A549 (cell line): Measurements from ENCODE around the gene KCP. TPM values are rescaled to one million over a fixed set of nuclear protein-coding genes. Genes with fewer than 3 reads are reported as not detected.

Source experiments
- ATAC-seq, 2 experiments: fragments of 200-7000 bp in 1 of 2; fragments of >200 bp in 1 of 2; cut with Nextera tagmentation in 1 of 2; cut with Tn5 transposase in 1 of 2; 3 replicates each; pipeline versions ENCODE4 v1.8.0 to v1.9.1; 2018 to 2020; ENCODE audit warnings: mild to moderate bottlenecking in 1 of 2, moderate library complexity in 1 of 2
- CTCF ChIA-PET: fragments of 300-600 bp; sonication (Branson Sonifier 250); formaldehyde crosslinking; extraction: SDS; loops from one replicate; lab custom pipeline; 2021; ENCODE audit warnings: antibody characterized with exemption, inconsistent platforms; lab: Yijun Ruan, JAX
- POLR2A ChIA-PET: fragments of 350-600 bp; formaldehyde crosslinking; extraction: SDS; loops from one replicate; lab custom pipeline; 2021; ENCODE audit warnings: antibody characterized with exemption, inconsistent platforms; lab: Yijun Ruan, JAX
- DNase-seq, 2 experiments: peaks; one replicate each; pipeline versions ENCODE4 v3.0.0 to v3.0.0-alpha.2; 2011 to 2016; ENCODE audit warnings: low read depth in 1 of 2, low spot score in 1 of 2
- FAIRE-seq: peaks from 2 replicates; lab custom pipeline; 2011; peaks lifted over from hg19 to GRCh38; lab: Jason Lieb, UNC
- H3K27ac ChIP-seq, 2 experiments: fragments of >200 bp; sonication (Bioruptor Twin); formaldehyde crosslinking; 3 replicates each; pipeline ENCODE4 v1.5.1; 2016 to 2017
- H3K4me1 ChIP-seq: fragments of >200 bp; sonication (Bioruptor Twin); formaldehyde crosslinking; 3 replicates; pipeline ENCODE4 v1.6.1; 2016
- H3K4me2 ChIP-seq: fragments of >200 bp; sonication (Bioruptor Twin); formaldehyde crosslinking; 3 replicates; pipeline ENCODE4 v1.6.1; 2016
- H3K4me3 ChIP-seq: fragments of >200 bp; sonication (Bioruptor Twin); formaldehyde crosslinking; 3 replicates; pipeline ENCODE4 v1.5.1; 2016
- H3K9me3 ChIP-seq: fragments of >200 bp; sonication (Bioruptor Twin); formaldehyde crosslinking; 3 replicates; pipeline ENCODE4 v1.6.1; 2016
- BHLHE40 ChIP-seq: IDR thresholded peaks from 2 replicates; pipeline ENCODE4 v1.6.1; 2012; ENCODE audit warnings: low read depth, low read length, inconsistent platforms
- CBX8 ChIP-seq: fragments of 200-600 bp; sonication (generic); IDR thresholded peaks from 2 replicates; pipeline ENCODE4 v1.6.1; 2016
- CEBPB ChIP-seq, 2 experiments: fragments of >200 bp in 1 of 2; sonication (Bioruptor Twin) in 1 of 2; formaldehyde crosslinking in 1 of 2; IDR thresholded peaks; 2 replicates each; pipeline ENCODE4 v1.6.1; 2012 to 2016
- ELK1 ChIP-seq: fragments of 150-350 bp; IDR thresholded peaks from 2 replicates; pipeline ENCODE4 v1.6.1; 2014; ENCODE audit warnings: low read depth, mild to moderate bottlenecking, low read length
- FOSL2 ChIP-seq, 2 experiments: fragments of 450-650 bp in 1 of 2; fragments of >200 bp in 1 of 2; sonication (Bioruptor Twin) in 1 of 2; formaldehyde crosslinking; IDR thresholded peaks; 2 replicates each; pipeline versions ENCODE4 v1.5.0 to v1.6.1; 2016 to 2020; ENCODE audit warnings: mild to moderate bottlenecking in 1 of 2, moderate library complexity in 1 of 2
- HOXA7 ChIP-seq: fragments of 250-450 bp; sonication (Bioruptor Pico); IDR thresholded peaks from 2 replicates; pipeline ENCODE4 v1.5.0; 2020; ENCODE audit warnings: mild to moderate bottlenecking, moderate library complexity
- HOXB13 ChIP-seq: fragments of 250-450 bp; sonication (Bioruptor Pico); IDR thresholded peaks from 2 replicates; pipeline ENCODE4 v1.5.0; 2020; ENCODE audit warnings: low read depth, mild to moderate bottlenecking, moderate library complexity
- HOXB5 ChIP-seq: fragments of 250-450 bp; sonication (Bioruptor Pico); IDR thresholded peaks from 2 replicates; pipeline ENCODE4 v1.5.0; 2020; ENCODE audit warnings: mild to moderate bottlenecking, moderate library complexity
- JUN ChIP-seq, 2 experiments: fragments of >200 bp; sonication (Bioruptor Twin); formaldehyde crosslinking; IDR thresholded peaks; 2 replicates in 1 of 2; 3 replicates in 1 of 2; pipeline ENCODE4 v1.6.1; 2016 to 2017
- JUNB ChIP-seq: fragments of >200 bp; sonication (Bioruptor Twin); formaldehyde crosslinking; IDR thresholded peaks from 2 replicates; pipeline ENCODE4 v1.6.1; 2016
- MAX ChIP-seq: IDR thresholded peaks from 2 replicates; pipeline ENCODE4 v1.6.1; 2012
- SREBF2 ChIP-seq: fragments of 450-650 bp; IDR thresholded peaks from 2 replicates; pipeline ENCODE4 v1.6.1; 2014; ENCODE audit warnings: mild to moderate bottlenecking, moderate library complexity
- ZC3H11A ChIP-seq: fragments of 450-650 bp; IDR thresholded peaks from 2 replicates; pipeline ENCODE4 v1.6.1; 2014; ENCODE audit warnings: antibody characterized with exemption, mild to moderate bottlenecking
- WGBS: methylation state at CpG from one replicate; pipeline ENCODE4 v1.1.6; 2017; ENCODE audit errors: missing lambda C conversion rate; 5-methylcytosine and 5-hydroxymethylcytosine counted together
- polyA plus RNA-seq, 4 experiments: library from polyadenylated mRNA; depleted of rRNA in 3 of 4; stranded (reverse); fragments of >200 nt; fragmentation: RNase III in 1 of 4; extraction: RNeasy Plus Mini Kit Qiagen cat#74134 plus additional on column Dnase treatment in 1 of 4; gene quantifications; 2 replicates in 3 of 4; 3 replicates in 1 of 4; pipeline ENCODE4 v1.2.3, GENCODE V29; 2011 to 2017
- TF ChIP-seq, protein P1 (sequence below): fragments of 450-650 bp; IDR thresholded peaks from 2 replicates; pipeline ENCODE4 v1.6.1; 2014; ENCODE audit warnings: antibody characterized with exemption
- TF ChIP-seq, protein P2 (sequence below): fragments of 250-450 bp; sonication (Bioruptor Pico); IDR thresholded peaks from 2 replicates; pipeline ENCODE4 v1.5.0; 2021; ENCODE audit warnings: mild to moderate bottlenecking, moderate library complexity, borderline replicate concordance

KCP gene
- polyA plus RNA-seq, 2 of the 4 experiments (the other 2 are of a cell fraction), result 0.14 TPM; not detected in 1

GRCh38 chr7:128827248-128827958, 83.1 kb downstream of the KCP start:
- Histone ChIP-seq H3K4me3 (no peak overlapping the region), H3K4me1 (peaks cover 38% of the 10 kb centered on the region), H3K9me3 (no peaks in the 10 kb centered on the region), H3K27ac (peak overlapping the region; percentile 19 to 75; a peak in 5 of 6 replicates), H3K4me2 (no peak overlapping the region)
- ChIA-PET POLR2A (interaction anchor here (0.5 kb wide), 1 partner anchor 50 kb away, joined by 3 read pairs; no protein-coding TSS in a partner anchor), CTCF (interaction anchor here (1.0 to 1.8 kb wide), 4 partner anchors 15 to 53 kb away, joined by 3 to 5 read pairs (median 4); no protein-coding TSS in a partner anchor)
- DNase-seq, result no peak
- WGBS, result 76% methylated on average over 14 of the region's 17 CpGs
- ATAC-seq, result peak; percentile 69 to 72
- TF ChIP-seq ELK1, result no peak
- TF ChIP-seq FOSL2 (IDR thresholded peaks at IDR 0.05), result no peak
- TF ChIP-seq FOSL2 (CRISPR knock-in tag; IDR thresholded peaks at IDR 0.05), result peak; percentile 47
- no peak for FAIRE-seq

- ChIA-PET CTCF (interaction anchor here (1.0 to 2.0 kb wide), 4 partner anchors 17 to 57 kb away, joined by 3 to 6 read pairs (median 3); no protein-coding TSS in a partner anchor), POLR2A (no interaction called here)
- DNase-seq (no peak), FAIRE-seq (no peak), ATAC-seq (no peak)
- WGBS, result 64% methylated on average over 1 of the region's 1 CpG
- H3K4me2 ChIP-seq, result no peak overlapping the region
- no peak overlapping the region for H3K4me3 ChIP-seq
- peak overlapping the region in 1 of 2 experiments; percentile 75; a peak in 4 of 6 replicates for H3K27ac ChIP-seq
- H3K9me3 ChIP-seq, result no peaks in the 10 kb centered on the region
- peaks cover 33% of the 10 kb centered on the region for H3K4me1 ChIP-seq
- TF ChIP-seq HOXB5 (no peak), SREBF2 (no peak), HOXA7 (CRISPR knock-in tag) (no peak), BHLHE40 (no peak), HOXB13 (CRISPR knock-in tag) (no peak), JUN (IDR thresholded peaks at IDR 0.05) (no peak), JUNB (no peak), CEBPB (IDR thresholded peaks at IDR 0.05) (no peak), CBX8 (no peak), MAX (no peak), ZC3H11A (no peak)
- TF ChIP-seq, protein P1, sequence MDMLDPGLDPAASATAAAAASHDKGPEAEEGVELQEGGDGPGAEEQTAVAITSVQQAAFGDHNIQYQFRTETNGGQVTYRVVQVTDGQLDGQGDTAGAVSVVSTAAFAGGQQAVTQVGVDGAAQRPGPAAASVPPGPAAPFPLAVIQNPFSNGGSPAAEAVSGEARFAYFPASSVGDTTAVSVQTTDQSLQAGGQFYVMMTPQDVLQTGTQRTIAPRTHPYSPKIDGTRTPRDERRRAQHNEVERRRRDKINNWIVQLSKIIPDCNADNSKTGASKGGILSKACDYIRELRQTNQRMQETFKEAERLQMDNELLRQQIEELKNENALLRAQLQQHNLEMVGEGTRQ, result no peak
- TF ChIP-seq, protein P2, sequence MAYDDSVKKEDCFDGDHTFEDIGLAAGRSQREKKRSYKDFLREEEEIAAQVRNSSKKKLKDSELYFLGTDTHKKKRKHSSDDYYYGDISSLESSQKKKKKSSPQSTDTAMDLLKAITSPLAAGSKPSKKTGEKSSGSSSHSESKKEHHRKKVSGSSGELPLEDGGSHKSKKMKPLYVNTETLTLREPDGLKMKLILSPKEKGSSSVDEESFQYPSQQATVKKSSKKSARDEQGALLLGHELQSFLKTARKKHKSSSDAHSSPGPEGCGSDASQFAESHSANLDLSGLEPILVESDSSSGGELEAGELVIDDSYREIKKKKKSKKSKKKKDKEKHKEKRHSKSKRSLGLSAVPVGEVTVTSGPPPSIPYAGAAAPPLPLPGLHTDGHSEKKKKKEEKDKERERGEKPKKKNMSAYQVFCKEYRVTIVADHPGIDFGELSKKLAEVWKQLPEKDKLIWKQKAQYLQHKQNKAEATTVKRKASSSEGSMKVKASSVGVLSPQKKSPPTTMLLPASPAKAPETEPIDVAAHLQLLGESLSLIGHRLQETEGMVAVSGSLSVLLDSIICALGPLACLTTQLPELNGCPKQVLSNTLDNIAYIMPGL (CRISPR knock-in tag), result no peak
Measured at GRCh38 chr7:128826916-128827247, 83.6 kb downstream of the KCP start.

Other genes starting within 250 kb of the KCP start
- 0.37 and 0.46 TPM in 2 replicates for gene GARIN1A, start 238.4 kb downstream of the KCP start, polyA plus RNA-seq (2011; rRNA removed)
- gene GARIN1A, start 238.4 kb downstream of the KCP start, polyA plus RNA-seq (2017; fragmentation: RNase III; extraction: RNeasy Plus Mini Kit Qiagen cat#74134 plus additional on column Dnase treatment), result 0.30 to 0.49 TPM (median 0.43 TPM) in 3 replicates
- 182 and 233 TPM in 2 replicates for gene CALU, start 171.3 kb downstream of the KCP start, polyA plus RNA-seq (2011; rRNA removed)
- 186 to 198 TPM (median 192 TPM) in 3 replicates for gene CALU, start 171.3 kb downstream of the KCP start, polyA plus RNA-seq (2017; fragmentation: RNase III; extraction: RNeasy Plus Mini Kit Qiagen cat#74134 plus additional on column Dnase treatment)
- not detected in 2 replicates for gene OPN1SW, start 134.9 kb downstream of the KCP start, polyA plus RNA-seq (2011; rRNA removed)
- not detected in 3 replicates for gene OPN1SW, start 134.9 kb downstream of the KCP start, polyA plus RNA-seq (2017; fragmentation: RNase III; extraction: RNeasy Plus Mini Kit Qiagen cat#74134 plus additional on column Dnase treatment)
- gene CCDC136, start 118.7 kb downstream of the KCP start, polyA plus RNA-seq (2011; rRNA removed), result 5.4 and 5.6 TPM in 2 replicates
- 3.6 to 7.3 TPM (median 4.7 TPM) in 3 replicates for gene CCDC136, start 118.7 kb downstream of the KCP start, polyA plus RNA-seq (2017; fragmentation: RNase III; extraction: RNeasy Plus Mini Kit Qiagen cat#74134 plus additional on column Dnase treatment)
- 0.43 and 0.60 TPM in 2 replicates for gene FLNC, start 80.3 kb downstream of the KCP start, polyA plus RNA-seq (2011; rRNA removed)
- gene FLNC, start 80.3 kb downstream of the KCP start, polyA plus RNA-seq (2017; fragmentation: RNase III; extraction: RNeasy Plus Mini Kit Qiagen cat#74134 plus additional on column Dnase treatment), result 3.2 to 3.4 TPM (median 3.4 TPM) in 3 replicates
- gene ATP6V1F, start 47.9 kb downstream of the KCP start, polyA plus RNA-seq (2011; rRNA removed), result 155 and 180 TPM in 2 replicates
- gene ATP6V1F, start 47.9 kb downstream of the KCP start, polyA plus RNA-seq (2017; fragmentation: RNase III; extraction: RNeasy Plus Mini Kit Qiagen cat#74134 plus additional on column Dnase treatment), result 201 to 230 TPM (median 229 TPM) in 3 replicates
- gene IRF5, start 27.2 kb upstream of the KCP start, polyA plus RNA-seq (2011; rRNA removed), result 5.5 and 6.5 TPM in 2 replicates
- 6.1 to 9.7 TPM (median 8.7 TPM) in 3 replicates for gene IRF5, start 27.2 kb upstream of the KCP start, polyA plus RNA-seq (2017; fragmentation: RNase III; extraction: RNeasy Plus Mini Kit Qiagen cat#74134 plus additional on column Dnase treatment)
- 66.9 and 72.9 TPM in 2 replicates for gene TNPO3, start 144.4 kb upstream of the KCP start, polyA plus RNA-seq (2011; rRNA removed)
- 43.2 to 44.4 TPM (median 43.2 TPM) in 3 replicates for gene TNPO3, start 144.4 kb upstream of the KCP start, polyA plus RNA-seq (2017; fragmentation: RNase III; extraction: RNeasy Plus Mini Kit Qiagen cat#74134 plus additional on column Dnase treatment)
- 9.1 and 12.3 TPM in 2 replicates for gene TSPAN33, start 234.0 kb upstream of the KCP start, polyA plus RNA-seq (2011; rRNA removed)
- 4.9 to 5.3 TPM (median 5.0 TPM) in 3 replicates for gene TSPAN33, start 234.0 kb upstream of the KCP start, polyA plus RNA-seq (2017; fragmentation: RNase III; extraction: RNeasy Plus Mini Kit Qiagen cat#74134 plus additional on column Dnase treatment)